ENCODE results near the gene TSEN15. TPM values are rescaled to one million over a fixed set of nuclear protein-coding genes. Genes with fewer than 3 reads are reported as not detected.

Gene TSEN15
- total and polyA plus RNA-seq, 2 of the 8 experiments (the other 6 are each of a cell fraction or from before 2014, with no cell fraction given) = 23.4 to 31.4 TPM

DNA sequence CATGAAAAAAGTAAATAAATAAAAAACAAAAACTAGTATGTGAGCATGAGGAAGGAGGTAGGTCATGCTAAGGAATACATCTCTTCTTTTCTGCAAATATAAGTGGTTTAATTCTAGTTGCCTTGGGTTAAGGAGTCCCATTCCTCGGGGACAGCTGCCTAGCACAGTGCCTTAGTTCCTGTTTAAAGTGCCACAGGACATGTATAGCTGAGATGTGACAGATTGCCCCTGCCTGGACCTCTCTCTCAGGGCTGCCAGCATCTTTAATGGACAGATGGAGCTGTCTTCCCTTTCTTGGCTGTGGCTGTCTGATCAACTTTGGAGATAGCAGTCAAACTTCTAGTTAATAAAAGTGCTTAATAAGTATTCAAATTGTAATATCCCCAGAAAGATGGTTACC lies 50.0 kb downstream of the TSEN15 start:
- no peak for DNase-seq (ENCODE audit: low read depth in 1 of 2, low spot score in 2 of 2)
- H3K4me2 ChIP-seq (ENCODE audit: insufficient read depth in 1 of 2, low read depth in 2 of 2, low read length in 2 of 2) = no peak overlapping the region
- H3K36me3 ChIP-seq (ENCODE audit: control insufficient read depth in 2 of 4, insufficient read depth in 4 of 4, low read length in 3 of 4) = no peaks in the 10 kb centered on the region
- POLR2A ChIA-PET (ENCODE audit: partially characterized antibody) = no interaction called here
- no peak overlapping the region for H2BK20ac ChIP-seq (ENCODE audit: low read length)
- H3K23ac ChIP-seq (ENCODE audit: insufficient read length) = no peak overlapping the region
- no peak overlapping the region for H3K27ac ChIP-seq (ENCODE audit: low read depth, low read length)
- H3K79me1 ChIP-seq (ENCODE audit: low read depth, low read length) = no peaks in the 10 kb centered on the region; the same call in 1 of the 2 replicates
- WGBS, 2 experiments (ENCODE audit: extremely low coverage in 1 of 2, insufficient coverage in 1 of 2, insufficient read length in 1 of 2, insufficient replicate concordance in 2 of 2, low coverage in 1 of 2, low lambda C conversion rate in 2 of 2, missing lambda C conversion rate in 1 of 2) = 82% methylated on average over 1 of the region's 1 CpG; no CpG with 5 or more reads in 1 of the 2 experiments
- no peak overlapping the region for H2AFZ ChIP-seq (ENCODE audit: low read length)
- TF ChIP-seq RXRA (IDR thresholded peaks at IDR 0.05; ENCODE audit: insufficient read depth, low read depth, low read length) = no peak
- TF ChIP-seq TEAD4 (IDR thresholded peaks at IDR 0.05; ENCODE audit: low read depth, low read length) = no peak
- TF ChIP-seq POU5F1 (IDR thresholded peaks at IDR 0.05; ENCODE audit: low read depth, low read length) = no peak
- no peak for TF ChIP-seq YY1 (IDR thresholded peaks at IDR 0.05; ENCODE audit: low read depth, low read length)
- no peak for TF ChIP-seq SIN3A (conservative IDR thresholded peaks at IDR 0.05 in 1 of 2, IDR thresholded peaks at IDR 0.05 in 1 of 2; ENCODE audit: low read depth in 1 of 2, low read length in 2 of 2)
- TF ChIP-seq SRF (IDR thresholded peaks at IDR 0.05; ENCODE audit: low read depth, low read length) = no peak
- TF ChIP-seq TCF12 (IDR thresholded peaks at IDR 0.05; ENCODE audit: low read depth, low read length) = no peak
- no peak for TF ChIP-seq SIRT6 (IDR thresholded peaks at IDR 0.05; ENCODE audit: low read length)
- no peak for TF ChIP-seq BRCA1 (IDR thresholded peaks at IDR 0.05; ENCODE audit: low read depth, low read length)
- no peak for TF ChIP-seq POLR2AphosphoS5 (IDR thresholded peaks at IDR 0.05; ENCODE audit: low read depth, low read length)
- no peak for TF ChIP-seq FOSL1 (IDR thresholded peaks at IDR 0.05; ENCODE audit: insufficient read depth, low read depth, low read length)
- TF ChIP-seq RAD21 (IDR thresholded peaks at IDR 0.05 in 1 of 2, conservative IDR thresholded peaks at IDR 0.05 in 1 of 2; ENCODE audit: low read depth in 2 of 2, low read length in 2 of 2) = no peak
- no peak for TF ChIP-seq NRF1 (IDR thresholded peaks at IDR 0.05; ENCODE audit: low read depth, low read length)
- TF ChIP-seq GABPA (IDR thresholded peaks at IDR 0.05; ENCODE audit: borderline replicate concordance, insufficient read depth, low read length) = no peak
- no peak overlapping the region for H3K9ac ChIP-seq (replicated peaks in 1 of 4; ENCODE audit: extremely low read depth in 1 of 4, low read depth in 3 of 4, low read length in 3 of 4)
- no peaks in the 10 kb centered on the region for H3K23me2 ChIP-seq (ENCODE audit: low read depth, low read length)
- H4K91ac ChIP-seq (replicated peaks; ENCODE audit: insufficient read length, low read length) = no peak overlapping the region
- H3K4me3 ChIP-seq (ENCODE audit: extremely low read depth in 1 of 4, insufficient read depth in 2 of 4, low read depth in 3 of 4, low read length in 4 of 4) = no peak overlapping the region
- no peak overlapping the region for H3K18ac ChIP-seq (ENCODE audit: extremely low read depth, low read length)
- no peak overlapping the region for H2BK5ac ChIP-seq (ENCODE audit: low read depth, low read length)
- H3K79me2 ChIP-seq (ENCODE audit: control insufficient read depth in 1 of 2, insufficient read depth in 2 of 2, low read length in 2 of 2) = no peaks in the 10 kb centered on the region
- no peak overlapping the region for H3K56ac ChIP-seq (replicated peaks; ENCODE audit: insufficient read length, low read depth, low read length)
- H4K5ac ChIP-seq (ENCODE audit: insufficient read length, low read depth, low read length) = no peak overlapping the region
- H2BK15ac ChIP-seq (ENCODE audit: low read length) = no peak overlapping the region
- no peaks in the 10 kb centered on the region for H4K20me1 ChIP-seq (replicated peaks in 1 of 2; ENCODE audit: control insufficient read depth in 1 of 2, insufficient read depth in 2 of 2, low read length in 2 of 2)
- no peak overlapping the region for H2BK12ac ChIP-seq (ENCODE audit: low read depth, low read length)
- H3K4ac ChIP-seq (replicated peaks; ENCODE audit: insufficient read length, low read depth, low read length) = no peak overlapping the region
- no peak overlapping the region for H2AK5ac ChIP-seq (ENCODE audit: low read depth, low read length)
- H3K27me3 ChIP-seq (replicated peaks in 1 of 4; ENCODE audit: control insufficient read depth in 3 of 4, extremely low read depth in 1 of 4, insufficient read depth in 3 of 4, low read length in 3 of 4) = no peaks in the 10 kb centered on the region
- H3K4me1 ChIP-seq (replicated peaks in 1 of 4; ENCODE audit: control insufficient read depth in 3 of 4, insufficient read depth in 4 of 4, low read length in 3 of 4) = no peaks in the 10 kb centered on the region
- CTCF ChIA-PET (ENCODE audit: partially characterized antibody) = interaction anchor here (0.8 kb wide), 1 partner anchor 42 kb away, joined by 4 read pairs; no protein-coding TSS in a partner anchor
- H4K8ac ChIP-seq (ENCODE audit: extremely low read depth, insufficient read depth, low read length) = no peak overlapping the region
- no peak overlapping the region for H3K14ac ChIP-seq (ENCODE audit: insufficient read length)
- H2BK120ac ChIP-seq (replicated peaks; ENCODE audit: low read depth, low read length) = no peak overlapping the region
- H3K9me3 ChIP-seq (ENCODE audit: insufficient read depth in 2 of 2, low read depth in 1 of 2, low read length in 1 of 2) = no peaks in the 10 kb centered on the region
- no peak for FAIRE-seq

All from H1 (cell line).